HFFc6 (cell line): ENCODE measurements around the gene THRAP3. TPM values are rescaled to one million over a fixed set of nuclear protein-coding genes. Genes with fewer than 3 reads are reported as not detected.

ENCODE experiments used
- DNase-seq: peaks from one replicate; pipeline ENCODE4 v3.0.0-alpha.2; 2018
- H3K27ac Mint-ChIP-seq: 2 replicates; pipeline ENCODE4 v1.8.0; 2020; ENCODE audit warnings: mild to moderate bottlenecking, mixed read lengths
- H3K27me3 Mint-ChIP-seq: 2 replicates; pipeline ENCODE4 v1.8.0; 2021; ENCODE audit warnings: mild to moderate bottlenecking, moderate library complexity, mixed read lengths; ENCODE audit not compliant: insufficient read depth
- H3K36me3 Mint-ChIP-seq: 2 replicates; pipeline ENCODE4 v1.8.0; 2021; ENCODE audit warnings: low read depth, mixed read lengths
- H3K4me1 Mint-ChIP-seq: 2 replicates; pipeline ENCODE4 v1.8.0; 2020; ENCODE audit warnings: low read depth, mixed read lengths
- H3K4me3 Mint-ChIP-seq: 2 replicates; pipeline ENCODE4 v1.8.0; 2020; ENCODE audit warnings: mild to moderate bottlenecking, moderate library complexity, mixed read lengths
- H3K9me3 Mint-ChIP-seq: 2 replicates; pipeline ENCODE4 v1.8.0; 2020; ENCODE audit warnings: mild to moderate bottlenecking, mixed read lengths
- total RNA-seq, 6 experiments: library from RNA; stranded (reverse); fragmentation: NEBNext Ultra II Directional; extraction: Animal tissue kit (Norgen Biotek cat#: 25700); gene quantifications; 2 replicates in 1 of 6; 3 replicates in 5 of 6; pipeline ENCODE4 v1.2.3, GENCODE V29; 2021
- TF ChIP-seq, protein P1 (sequence below): fragments of 200-600 bp; sonication (generic); IDR thresholded peaks from 2 replicates; pipeline ENCODE4 v1.5.0; 2021; ENCODE audit warnings: antibody characterized with exemption, mild to moderate bottlenecking

The THRAP3 gene
- total RNA-seq, 6 experiments from 2014 or later = 116 to 126 (median 121) TPM

DNA sequence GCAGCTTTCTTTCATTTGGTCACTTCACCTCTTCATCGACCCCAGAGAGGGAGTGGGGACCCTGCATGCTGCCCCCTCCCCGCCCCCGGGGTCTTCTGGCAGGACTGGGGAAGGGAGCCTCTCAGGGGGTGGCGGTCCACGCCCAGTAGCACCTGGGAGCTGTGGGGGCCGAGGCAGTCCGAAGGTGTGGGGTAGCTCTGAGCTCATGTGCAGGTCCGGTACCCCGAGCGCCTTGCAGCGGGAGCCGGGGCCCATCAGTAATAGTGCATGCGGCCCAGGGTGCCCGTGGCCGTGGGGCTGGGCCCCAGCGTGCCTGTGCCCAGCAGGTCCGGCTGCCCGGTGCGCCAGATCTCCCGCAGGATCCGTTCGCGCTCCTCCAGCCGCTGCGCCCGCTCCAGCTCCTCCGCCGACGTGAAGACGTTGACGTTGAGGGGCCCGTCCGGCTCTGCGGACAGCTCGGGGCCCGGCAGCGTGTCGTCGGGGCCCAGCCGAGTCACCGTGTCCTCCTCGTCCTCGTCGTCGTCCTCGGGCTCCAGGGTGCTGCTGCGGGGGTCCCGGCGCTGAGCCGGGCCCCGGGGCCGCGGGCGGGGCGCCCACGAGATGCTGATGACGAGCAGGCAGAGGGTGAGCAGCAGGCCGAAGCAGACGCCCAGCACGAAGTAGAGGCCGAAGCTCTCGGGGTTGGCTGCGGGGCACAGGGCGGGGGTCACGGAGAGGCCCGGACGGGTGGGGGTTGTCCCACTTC is 98.0 kb downstream of the THRAP3 start:
- H3K9me3 Mint-ChIP-seq = no peaks in the 10 kb centered on the region
- peaks cover 4% of the 10 kb centered on the region; the same call in 1 of the 2 replicates for H3K27me3 Mint-ChIP-seq
- DNase-seq = peak; percentile 15
- H3K27ac Mint-ChIP-seq = peak overlapping the region; percentile 89
- TF ChIP-seq, protein P1, sequence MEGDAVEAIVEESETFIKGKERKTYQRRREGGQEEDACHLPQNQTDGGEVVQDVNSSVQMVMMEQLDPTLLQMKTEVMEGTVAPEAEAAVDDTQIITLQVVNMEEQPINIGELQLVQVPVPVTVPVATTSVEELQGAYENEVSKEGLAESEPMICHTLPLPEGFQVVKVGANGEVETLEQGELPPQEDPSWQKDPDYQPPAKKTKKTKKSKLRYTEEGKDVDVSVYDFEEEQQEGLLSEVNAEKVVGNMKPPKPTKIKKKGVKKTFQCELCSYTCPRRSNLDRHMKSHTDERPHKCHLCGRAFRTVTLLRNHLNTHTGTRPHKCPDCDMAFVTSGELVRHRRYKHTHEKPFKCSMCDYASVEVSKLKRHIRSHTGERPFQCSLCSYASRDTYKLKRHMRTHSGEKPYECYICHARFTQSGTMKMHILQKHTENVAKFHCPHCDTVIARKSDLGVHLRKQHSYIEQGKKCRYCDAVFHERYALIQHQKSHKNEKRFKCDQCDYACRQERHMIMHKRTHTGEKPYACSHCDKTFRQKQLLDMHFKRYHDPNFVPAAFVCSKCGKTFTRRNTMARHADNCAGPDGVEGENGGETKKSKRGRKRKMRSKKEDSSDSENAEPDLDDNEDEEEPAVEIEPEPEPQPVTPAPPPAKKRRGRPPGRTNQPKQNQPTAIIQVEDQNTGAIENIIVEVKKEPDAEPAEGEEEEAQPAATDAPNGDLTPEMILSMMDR = no peak
- H3K4me3 Mint-ChIP-seq = peak overlapping the region; percentile 89
- H3K4me1 Mint-ChIP-seq = peaks cover 42% of the 10 kb centered on the region
- H3K36me3 Mint-ChIP-seq = 0 out of 2 replicates have a peak, but pooled peaks cover 9% of the 10 kb centered on the region

GRCh38 chr1:36322786-36323635 is 98.8 kb downstream of the THRAP3 start:
- peak; percentile 56 for DNase-seq
- Mint-ChIP-seq H3K27me3 (peaks cover 4% of the 10 kb centered on the region; the same call in 1 of the 2 replicates), H3K36me3 (0 out of 2 replicates have a peak, but pooled peaks cover 6% of the 10 kb centered on the region), H3K4me1 (peaks cover 50% of the 10 kb centered on the region), H3K4me3 (peak overlapping the region; percentile 89), H3K27ac (peak overlapping the region; percentile 89), H3K9me3 (no peaks in the 10 kb centered on the region)
- TF ChIP-seq, protein P1 = no peak

DNA sequence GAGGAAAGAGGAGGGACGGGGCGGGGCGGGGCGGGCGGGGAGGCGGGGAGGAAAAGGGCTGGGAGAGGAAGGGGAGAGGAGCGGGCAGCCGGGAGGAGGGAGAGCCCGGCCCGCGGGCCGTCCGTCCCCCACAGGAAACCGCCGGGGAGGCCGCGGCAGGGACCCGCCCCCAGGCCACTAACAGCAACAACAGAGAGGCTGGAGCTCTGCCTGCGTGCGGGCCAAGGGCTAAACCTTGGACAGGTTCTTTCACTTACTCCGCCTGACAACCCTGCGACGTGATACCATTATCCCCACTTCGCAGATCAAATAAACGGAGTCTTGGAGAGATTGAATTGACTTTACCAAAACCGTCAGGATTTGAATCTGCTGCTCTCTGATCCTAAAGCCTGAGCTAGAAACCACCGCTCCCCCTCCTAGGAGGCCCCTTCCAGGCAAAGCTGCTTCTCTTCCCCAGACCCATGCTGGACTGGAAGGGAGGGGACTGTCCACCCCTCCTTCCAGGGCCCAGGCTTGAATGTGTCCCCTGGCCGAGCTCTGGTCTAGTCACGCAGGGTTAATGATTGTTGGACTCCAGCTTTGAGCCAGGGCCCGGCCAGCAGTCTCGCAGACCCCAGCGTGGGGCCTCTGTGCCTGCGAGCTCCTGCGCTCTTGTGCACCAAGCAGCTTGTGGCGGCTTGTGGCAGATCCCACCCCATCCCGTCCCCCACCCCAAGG is 99.6 kb downstream of the THRAP3 start, which contains the start of gene EVA1B:
TSS of gene EVA1B (minus strand) at position 10 of the 717 bp plus-strand sequence. CDS start 608 bp downstream, outside the sequence.
- Mint-ChIP-seq H3K36me3 (peaks cover 6% of the 10 kb centered on the region; the same call in 1 of the 2 replicates), H3K4me3 (peak within 1 kb of the TSS; percentile 89), H3K9me3 (no peaks in the 10 kb centered on the region), H3K27ac (peak within 1 kb of the TSS; percentile 89), H3K4me1 (peaks cover 54% of the 10 kb centered on the region), H3K27me3 (peaks cover 5% of the 10 kb centered on the region; the same call in 1 of the 2 replicates)
- TF ChIP-seq, protein P1 = no peak
- DNase-seq = peak; percentile 59

- DNase-seq = no peak
- Mint-ChIP-seq H3K4me1 (peaks cover 57% of the 10 kb centered on the region), H3K9me3 (no peaks in the 10 kb centered on the region), H3K36me3 (peaks cover 8% of the 10 kb centered on the region; the same call in 1 of the 2 replicates), H3K27me3 (peaks cover 6% of the 10 kb centered on the region; the same call in 1 of the 2 replicates), H3K4me3 (peak overlapping the region; percentile 83), H3K27ac (peak overlapping the region; percentile 80)
- TF ChIP-seq, protein P1 = no peak
Measured at GRCh38 chr1:36324353-36324703, 100.1 kb downstream of the THRAP3 start.

DNA sequence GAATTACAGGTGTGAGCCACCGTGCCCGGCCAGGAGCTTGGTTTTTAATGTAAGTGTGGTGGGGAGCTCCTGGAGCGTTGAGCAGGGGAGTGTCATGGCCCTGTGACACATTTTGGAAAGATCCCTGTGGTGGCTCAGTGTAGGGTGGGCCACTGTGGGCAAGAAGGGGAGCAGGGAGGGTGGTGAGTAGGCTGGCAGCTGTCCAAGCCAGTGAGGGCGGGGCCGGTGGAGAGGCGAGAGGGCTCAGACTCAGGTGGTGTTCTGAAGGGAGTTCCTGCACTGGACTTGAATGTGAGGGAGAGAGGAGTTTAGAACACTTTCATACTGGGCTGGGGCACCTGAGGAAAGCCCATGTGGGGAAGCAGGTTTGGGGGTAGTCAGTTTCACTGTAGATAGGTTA is 102.3 kb downstream of the THRAP3 start:
- Mint-ChIP-seq H3K27ac (peak overlapping the region; percentile 80), H3K27me3 (peaks cover 4% of the 10 kb centered on the region; the same call in 1 of the 2 replicates), H3K9me3 (no peaks in the 10 kb centered on the region), H3K36me3 (peaks cover 8% of the 10 kb centered on the region; the same call in 1 of the 2 replicates), H3K4me3 (no peak overlapping the region), H3K4me1 (peaks cover 47% of the 10 kb centered on the region)
- DNase-seq = no peak
- TF ChIP-seq, protein P1 = no peak
